Measurements from ENCODE around the gene KCTD10.

DNA sequence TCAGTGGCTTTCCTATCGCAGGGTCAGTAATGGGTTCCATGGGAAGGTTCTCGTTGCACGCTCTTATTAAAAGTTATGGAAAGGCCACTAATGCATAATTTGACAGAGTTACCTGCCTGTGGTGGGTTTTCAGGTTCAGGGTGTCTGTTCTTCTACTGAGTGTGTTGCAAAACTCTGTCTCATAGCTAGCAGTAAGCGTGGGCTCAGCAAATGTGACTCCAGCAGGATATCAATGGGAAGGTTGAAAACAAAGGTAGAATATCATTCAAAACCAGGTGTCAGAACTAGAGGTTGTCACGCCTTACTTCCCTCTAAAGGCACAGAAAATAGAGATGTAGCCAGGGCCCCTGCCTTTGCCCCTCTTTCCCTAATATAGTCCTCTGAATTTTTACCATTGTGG, 25.2 kb upstream of the KCTD10 start:
- TF ChIP-seq, protein P1, sequence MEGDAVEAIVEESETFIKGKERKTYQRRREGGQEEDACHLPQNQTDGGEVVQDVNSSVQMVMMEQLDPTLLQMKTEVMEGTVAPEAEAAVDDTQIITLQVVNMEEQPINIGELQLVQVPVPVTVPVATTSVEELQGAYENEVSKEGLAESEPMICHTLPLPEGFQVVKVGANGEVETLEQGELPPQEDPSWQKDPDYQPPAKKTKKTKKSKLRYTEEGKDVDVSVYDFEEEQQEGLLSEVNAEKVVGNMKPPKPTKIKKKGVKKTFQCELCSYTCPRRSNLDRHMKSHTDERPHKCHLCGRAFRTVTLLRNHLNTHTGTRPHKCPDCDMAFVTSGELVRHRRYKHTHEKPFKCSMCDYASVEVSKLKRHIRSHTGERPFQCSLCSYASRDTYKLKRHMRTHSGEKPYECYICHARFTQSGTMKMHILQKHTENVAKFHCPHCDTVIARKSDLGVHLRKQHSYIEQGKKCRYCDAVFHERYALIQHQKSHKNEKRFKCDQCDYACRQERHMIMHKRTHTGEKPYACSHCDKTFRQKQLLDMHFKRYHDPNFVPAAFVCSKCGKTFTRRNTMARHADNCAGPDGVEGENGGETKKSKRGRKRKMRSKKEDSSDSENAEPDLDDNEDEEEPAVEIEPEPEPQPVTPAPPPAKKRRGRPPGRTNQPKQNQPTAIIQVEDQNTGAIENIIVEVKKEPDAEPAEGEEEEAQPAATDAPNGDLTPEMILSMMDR (IDR thresholded peaks at IDR 0.05), result no peak
- TF ChIP-seq POLR2A (IDR thresholded peaks at IDR 0.05), result no peak
